ENCODE data around the gene ARAP2. TPM values are rescaled to one million over a fixed set of nuclear protein-coding genes. Genes with fewer than 3 reads are reported as not detected.

ARAP2 gene
- total RNA-seq, 1 experiment from 2014 or later: 5.5 TPM

GRCh38 chr4:36079666-36080065 is 164.6 kb downstream of the ARAP2 start:
- POLR2A ChIA-PET: no interaction called here
- no peaks in the 10 kb centered on the region for H3K27me3 ChIP-seq (ENCODE audit: control insufficient read depth, insufficient read depth, low read length)
- H3K27ac ChIP-seq (ENCODE audit: low read length): no peak overlapping the region
- DNase-seq (ENCODE audit: low read depth, low spot score) (no peak), ATAC-seq (no peak)
- BruUV-seq (replicated peaks): no TSS peak
- TF ChIP-seq TCF7L2 (IDR thresholded peaks at IDR 0.05; ENCODE audit: low read depth, low read length) (no peak), REST (IDR thresholded peaks at IDR 0.05; ENCODE audit: insufficient read depth in 1 of 2, low read depth in 2 of 2, low read length in 1 of 2) (no peak), SIN3A (IDR thresholded peaks at IDR 0.05; ENCODE audit: borderline replicate concordance, insufficient read depth, low read depth, low read length) (no peak), POLR2AphosphoS5 (IDR thresholded peaks at IDR 0.05; ENCODE audit: low read depth, low read length) (no peak), CTCF (IDR thresholded peaks at IDR 0.05) (no peak)
- intact Hi-C loops (cut with micrococcal nuclease; ENCODE audit: unreplicated experiment) (no loop called here), in situ Hi-C loops (cut with HindIII; ENCODE audit: low pct_unique_long_range_greater_than_20kb, low sequenced_read_pairs) (no loop called here)
- no peaks in the 10 kb centered on the region for H3K4me1 ChIP-seq (ENCODE audit: control insufficient read depth, insufficient read depth, low read length)
- no peaks in the 10 kb centered on the region for H3K9me3 ChIP-seq (ENCODE audit: control insufficient read depth, insufficient read depth, low read depth, low read length)
- CTCF ChIA-PET: no interaction called here
- no peaks in the 10 kb centered on the region for H3K36me3 ChIP-seq (ENCODE audit: control insufficient read depth, insufficient read depth, low read length)
- H3K4me3 ChIP-seq (ENCODE audit: low read depth in 2 of 2, low read length in 2 of 2): no peak overlapping the region

GRCh38 chr4:36078319-36078718 is 166.0 kb downstream of the ARAP2 start:
- Histone ChIP-seq H3K27me3 (ENCODE audit: control insufficient read depth, insufficient read depth, low read length) (no peaks in the 10 kb centered on the region), H3K9me3 (ENCODE audit: control insufficient read depth, insufficient read depth, low read depth, low read length) (no peaks in the 10 kb centered on the region), H3K4me1 (ENCODE audit: control insufficient read depth, insufficient read depth, low read length) (no peaks in the 10 kb centered on the region), H3K4me3 (ENCODE audit: low read depth in 2 of 2, low read length in 2 of 2) (no peak overlapping the region), H3K27ac (ENCODE audit: low read length) (no peak overlapping the region), H3K36me3 (ENCODE audit: control insufficient read depth, insufficient read depth, low read length) (no peaks in the 10 kb centered on the region)
- BruUV-seq (replicated peaks): no TSS peak
- POLR2A ChIA-PET: no interaction called here
- in situ Hi-C loops (cut with HindIII; ENCODE audit: low pct_unique_long_range_greater_than_20kb, low sequenced_read_pairs): no loop called here
- no peak for TF ChIP-seq POLR2AphosphoS5 (IDR thresholded peaks at IDR 0.05; ENCODE audit: low read depth, low read length)
- intact Hi-C loops (cut with micrococcal nuclease; ENCODE audit: unreplicated experiment): no loop called here
- ATAC-seq: no peak
- CTCF ChIA-PET: no interaction called here
- no peak for DNase-seq (ENCODE audit: low read depth, low spot score)

- intact Hi-C loops (cut with micrococcal nuclease; ENCODE audit: unreplicated experiment) (no loop called here), in situ Hi-C loops (cut with HindIII; ENCODE audit: low pct_unique_long_range_greater_than_20kb, low sequenced_read_pairs) (no loop called here)
- no peaks in the 10 kb centered on the region for H3K9me3 ChIP-seq (ENCODE audit: control insufficient read depth, insufficient read depth, low read depth, low read length)
- no peak for TF ChIP-seq POLR2AphosphoS5 (IDR thresholded peaks at IDR 0.05; ENCODE audit: low read depth, low read length)
- no peak for TF ChIP-seq SIN3A (IDR thresholded peaks at IDR 0.05; ENCODE audit: borderline replicate concordance, insufficient read depth, low read depth, low read length)
- TF ChIP-seq CTCF (IDR thresholded peaks at IDR 0.05): no peak
- TF ChIP-seq TCF7L2 (IDR thresholded peaks at IDR 0.05; ENCODE audit: low read depth, low read length): no peak
- TF ChIP-seq REST (IDR thresholded peaks at IDR 0.05; ENCODE audit: insufficient read depth in 1 of 2, low read depth in 2 of 2, low read length in 1 of 2): no peak
- ChIA-PET POLR2A (no interaction called here), CTCF (no interaction called here)
- H3K27ac ChIP-seq (ENCODE audit: low read length): no peak overlapping the region
- no peak overlapping the region for H3K4me3 ChIP-seq (ENCODE audit: low read depth in 2 of 2, low read length in 2 of 2)
- DNase-seq (ENCODE audit: low read depth, low spot score) (no peak), ATAC-seq (no peak)
- BruUV-seq (replicated peaks): no TSS peak
- no peaks in the 10 kb centered on the region for H3K4me1 ChIP-seq (ENCODE audit: control insufficient read depth, insufficient read depth, low read length)
- no peaks in the 10 kb centered on the region for H3K36me3 ChIP-seq (ENCODE audit: control insufficient read depth, insufficient read depth, low read length)
- H3K27me3 ChIP-seq (ENCODE audit: control insufficient read depth, insufficient read depth, low read length): no peaks in the 10 kb centered on the region
Observed at GRCh38 chr4:36072529-36072928, 171.8 kb downstream of the ARAP2 start.

Measured in Panc1 (cell line).